Right forelimb (tissue), 1 donor: Measurements from ENCODE around the gene MAP1A.

ENCODE experiments used
- DNase-seq: peaks from one replicate; pipeline ENCODE4 v3.0.0-alpha.2; 2018

The MAP1A gene

GRCh38 chr15:43517354-43518196, at the start of gene MAP1A:
TSS of gene MAP1A (plus strand) at chr15:43517608. CDS start at chr15:43521474, 3,866 bp downstream.
- DNase-seq = peak; percentile 88

GRCh38 chr15:43469867-43470266, 47.5 kb upstream of the MAP1A start:
- no peak for DNase-seq

- DNase-seq = no peak
These were observed 45.4 kb upstream of the MAP1A start for GRCh38 chr15:43471975-43472374.

- DNase-seq = no peak
These were observed 43.5 kb upstream of the MAP1A start for GRCh38 chr15:43473885-43474284.

GRCh38 chr15:43483297-43484128, 33.9 kb upstream of the MAP1A start:
- no peak for DNase-seq

- no peak for DNase-seq
These were observed 33.0 kb upstream of the MAP1A start for GRCh38 chr15:43484455-43484854.

- no peak for DNase-seq
These were observed 30.0 kb upstream of the MAP1A start for GRCh38 chr15:43487271-43487895.

GRCh38 chr15:43488790-43489189, 28.6 kb upstream of the MAP1A start:
- DNase-seq = no peak

- DNase-seq = no peak
These were observed 28.2 kb upstream of the MAP1A start for GRCh38 chr15:43489191-43489590.

- DNase-seq = no peak
These were observed 25.1 kb upstream of the MAP1A start for GRCh38 chr15:43492266-43492665.

GRCh38 chr15:43492673-43493601, 24.5 kb upstream of the MAP1A start, which contains the start of gene TP53BP1:
TSS of gene TP53BP1 (minus strand) at chr15:43493156. CDS start at chr15:43493043, 113 bp downstream.
- peak; percentile 94 for DNase-seq

GRCh38 chr15:43493703-43494472, 23.5 kb upstream of the MAP1A start:
- DNase-seq = no peak

- no peak for DNase-seq
These were observed 18.4 kb upstream of the MAP1A start for GRCh38 chr15:43498990-43499389.

- no peak for DNase-seq
These were observed 17.8 kb upstream of the MAP1A start for GRCh38 chr15:43499635-43500034.

- DNase-seq = no peak
These were observed 11.7 kb upstream of the MAP1A start for GRCh38 chr15:43505738-43506137.

- no peak for DNase-seq
These were observed 9.0 kb upstream of the MAP1A start for GRCh38 chr15:43508421-43508820.

GRCh38 chr15:43508991-43509659, 8.3 kb upstream of the MAP1A start:
- no peak for DNase-seq

GRCh38 chr15:43509660-43510199, 7.7 kb upstream of the MAP1A start:
- DNase-seq = no peak

GRCh38 chr15:43510200-43511011, 7.0 kb upstream of the MAP1A start:
- peak; percentile 97 for DNase-seq
